ENCODE results near the gene ZNF500. TPM values are rescaled to one million over a fixed set of nuclear protein-coding genes. Genes with fewer than 3 reads are reported as not detected.

The ZNF500 gene
- polyA plus RNA-seq, 2 of the 4 experiments (the other 2 are of a cell fraction) = 4.6 to 6.7 TPM

DNA sequence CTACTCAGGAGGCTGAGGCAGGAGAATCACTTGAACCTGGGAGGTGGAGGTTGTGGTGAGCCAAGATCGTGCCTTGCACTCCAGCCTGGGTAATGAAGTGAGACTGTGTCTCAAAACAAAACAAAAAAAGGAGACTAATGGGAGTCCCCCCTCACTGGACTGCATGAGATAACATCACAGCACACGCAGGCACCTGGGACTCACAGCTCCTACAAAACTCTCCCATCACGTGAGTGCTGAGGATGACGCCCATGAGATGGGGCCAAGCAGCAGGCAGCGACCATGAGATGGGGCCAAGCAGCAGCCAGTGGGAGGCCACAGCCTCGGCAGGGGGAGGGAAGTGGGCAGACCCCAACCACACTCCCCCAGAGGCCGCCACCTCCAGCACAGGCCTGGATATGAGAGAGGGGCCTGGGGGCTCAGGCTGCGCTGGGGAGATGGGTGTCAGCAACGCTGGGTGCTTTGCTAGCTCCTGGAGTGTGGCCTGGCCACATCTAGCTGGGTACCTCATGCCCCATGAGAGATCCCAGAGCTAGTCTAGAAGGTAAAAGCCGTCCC lies 17.2 kb downstream of the ZNF500 start:
- TF ChIP-seq CHD2 (IDR thresholded peaks at IDR 0.05; ENCODE audit: low read length, partially characterized antibody) (no peak), RARB (CRISPR knock-in tag; IDR thresholded peaks at IDR 0.05) (no peak), RFX5 (IDR thresholded peaks at IDR 0.05) (no peak), HOXB13 (CRISPR knock-in tag; IDR thresholded peaks at IDR 0.05; ENCODE audit: low read depth) (no peak), EHF (CRISPR knock-in tag; IDR thresholded peaks at IDR 0.05) (no peak)
- POLR2A ChIA-PET = interaction anchor here (1.5 kb wide), 1 partner anchor 16 kb away, joined by 3 read pairs; the partner anchor contains the start of genes ANKS3 and DNAAF8

DNA sequence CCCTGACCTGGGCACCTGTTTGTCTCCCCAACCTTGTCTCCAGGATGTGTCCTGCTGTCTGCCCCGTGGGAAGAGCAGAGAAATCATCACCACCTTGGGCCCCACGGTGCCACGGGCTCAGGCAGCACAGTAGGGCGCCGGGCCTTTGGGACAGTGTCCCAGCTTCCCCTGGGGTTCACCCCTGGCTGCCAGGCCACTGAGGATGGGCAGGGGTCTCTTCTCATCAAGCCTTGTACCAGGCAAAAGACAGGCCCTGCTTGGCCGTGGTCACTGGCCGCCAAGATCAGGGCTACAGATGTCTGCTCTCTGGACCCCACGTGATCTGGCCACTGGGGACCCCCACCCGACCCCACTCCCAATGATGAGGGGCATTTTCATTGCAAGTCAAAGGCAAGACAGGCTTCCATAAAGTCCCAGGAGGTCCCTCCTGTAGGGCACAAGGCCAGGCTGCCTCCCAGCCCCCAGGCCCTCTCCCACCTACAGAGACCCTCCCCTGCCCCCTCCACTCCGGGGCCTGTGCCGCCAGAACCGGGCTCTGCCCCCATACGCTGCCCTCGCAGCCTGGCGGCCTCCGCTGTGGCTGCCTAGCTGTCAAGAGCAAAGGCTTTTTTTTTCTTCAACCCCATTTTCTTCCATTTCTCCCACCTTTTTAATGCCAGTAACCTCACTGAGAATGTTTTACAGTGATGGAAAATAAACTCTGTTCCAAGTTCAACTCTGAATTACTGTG lies 18.1 kb downstream of the ZNF500 start:
- no peaks in the 10 kb centered on the region for H3K4me1 ChIP-seq
- DNase-seq (ENCODE audit: low read depth in 1 of 2, low spot score in 1 of 2) = no peak
- no peak for ATAC-seq
- H3K4me3 ChIP-seq = no peak overlapping the region
- no peaks in the 10 kb centered on the region for H3K9me3 ChIP-seq
- ChIA-PET CTCF (interaction anchor here (0.5 to 1.3 kb wide), 2 partner anchors 7 to 186 kb away, joined by 3 to 5 read pairs; no protein-coding TSS in a partner anchor), POLR2A (interaction anchor here (1.5 kb wide), 1 partner anchor 15 kb away, joined by 3 read pairs; the partner anchor contains the start of genes ANKS3 and DNAAF8)
- FAIRE-seq = no peak
- no peak overlapping the region for H3K4me2 ChIP-seq
- 85% methylated on average over 16 of the region's 16 CpGs for WGBS (ENCODE audit: missing lambda C conversion rate)
- TF ChIP-seq NFE2L2 (conservative IDR thresholded peaks at IDR 0.05; ENCODE audit: low read length) (no peak), FOSL2 (IDR thresholded peaks at IDR 0.05) (no peak), FOSL2 (CRISPR knock-in tag; IDR thresholded peaks at IDR 0.05) (no peak), HEYL (CRISPR knock-in tag; IDR thresholded peaks at IDR 0.05) (no peak), ZFP36 (IDR thresholded peaks at IDR 0.05; ENCODE audit: borderline replicate concordance, partially characterized antibody) (no peak), CHD4 (IDR thresholded peaks at IDR 0.05; ENCODE audit: borderline replicate concordance) (no peak), ZC3H11A (IDR thresholded peaks at IDR 0.05) (no peak), CEBPB (IDR thresholded peaks at IDR 0.05) (no peak), MAFK (IDR thresholded peaks at IDR 0.05; ENCODE audit: partially characterized antibody) (no peak), RAD21 (conservative IDR thresholded peaks at IDR 0.05 in 1 of 2, IDR thresholded peaks at IDR 0.05 in 1 of 2) (no peak), FOXS1 (CRISPR knock-in tag; IDR thresholded peaks at IDR 0.05) (no peak), RNF2 (IDR thresholded peaks at IDR 0.05; ENCODE audit: borderline replicate concordance, low read depth) (no peak), CHD2 (IDR thresholded peaks at IDR 0.05; ENCODE audit: low read length, partially characterized antibody) (no peak), HOXB5 (CRISPR knock-in tag; IDR thresholded peaks at IDR 0.05) (no peak), CBX8 (IDR thresholded peaks at IDR 0.05) (no peak), ZNF302 (CRISPR knock-in tag; IDR thresholded peaks at IDR 0.05) (no peak)
- TF ChIP-seq, protein P1, sequence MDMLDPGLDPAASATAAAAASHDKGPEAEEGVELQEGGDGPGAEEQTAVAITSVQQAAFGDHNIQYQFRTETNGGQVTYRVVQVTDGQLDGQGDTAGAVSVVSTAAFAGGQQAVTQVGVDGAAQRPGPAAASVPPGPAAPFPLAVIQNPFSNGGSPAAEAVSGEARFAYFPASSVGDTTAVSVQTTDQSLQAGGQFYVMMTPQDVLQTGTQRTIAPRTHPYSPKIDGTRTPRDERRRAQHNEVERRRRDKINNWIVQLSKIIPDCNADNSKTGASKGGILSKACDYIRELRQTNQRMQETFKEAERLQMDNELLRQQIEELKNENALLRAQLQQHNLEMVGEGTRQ (IDR thresholded peaks at IDR 0.05) = no peak
- TF ChIP-seq, protein P2, sequence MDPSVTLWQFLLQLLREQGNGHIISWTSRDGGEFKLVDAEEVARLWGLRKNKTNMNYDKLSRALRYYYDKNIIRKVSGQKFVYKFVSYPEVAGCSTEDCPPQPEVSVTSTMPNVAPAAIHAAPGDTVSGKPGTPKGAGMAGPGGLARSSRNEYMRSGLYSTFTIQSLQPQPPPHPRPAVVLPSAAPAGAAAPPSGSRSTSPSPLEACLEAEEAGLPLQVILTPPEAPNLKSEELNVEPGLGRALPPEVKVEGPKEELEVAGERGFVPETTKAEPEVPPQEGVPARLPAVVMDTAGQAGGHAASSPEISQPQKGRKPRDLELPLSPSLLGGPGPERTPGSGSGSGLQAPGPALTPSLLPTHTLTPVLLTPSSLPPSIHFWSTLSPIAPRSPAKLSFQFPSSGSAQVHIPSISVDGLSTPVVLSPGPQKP (IDR thresholded peaks at IDR 0.05; ENCODE audit: low read depth, low read length) = no peak
- TF ChIP-seq, protein P3, sequence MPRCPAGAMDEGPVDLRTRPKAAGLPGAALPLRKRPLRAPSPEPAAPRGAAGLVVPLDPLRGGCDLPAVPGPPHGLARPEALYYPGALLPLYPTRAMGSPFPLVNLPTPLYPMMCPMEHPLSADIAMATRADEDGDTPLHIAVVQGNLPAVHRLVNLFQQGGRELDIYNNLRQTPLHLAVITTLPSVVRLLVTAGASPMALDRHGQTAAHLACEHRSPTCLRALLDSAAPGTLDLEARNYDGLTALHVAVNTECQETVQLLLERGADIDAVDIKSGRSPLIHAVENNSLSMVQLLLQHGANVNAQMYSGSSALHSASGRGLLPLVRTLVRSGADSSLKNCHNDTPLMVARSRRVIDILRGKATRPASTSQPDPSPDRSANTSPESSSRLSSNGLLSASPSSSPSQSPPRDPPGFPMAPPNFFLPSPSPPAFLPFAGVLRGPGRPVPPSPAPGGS (IDR thresholded peaks at IDR 0.05) = no peak
- no peak overlapping the region for H3K27ac ChIP-seq

More for the DNA sequence above, 17.2 kb downstream of the ZNF500 start:
- Histone ChIP-seq H3K9me3 (no peaks in the 10 kb centered on the region), H3K4me3 (no peak overlapping the region), H3K27ac (no peak overlapping the region), H3K4me1 (no peaks in the 10 kb centered on the region), H3K4me2 (no peak overlapping the region)
- CTCF ChIA-PET = interaction anchor here (0.5 to 0.9 kb wide), 3 partner anchors 187 to 348 kb away, joined by 3 to 5 read pairs (median 3); no protein-coding TSS in a partner anchor
- FAIRE-seq = no peak
- DNase-seq (ENCODE audit: low read depth in 1 of 2, low spot score in 1 of 2) = no peak
- WGBS (ENCODE audit: missing lambda C conversion rate) = 93% methylated on average over 7 of the region's 10 CpGs
- no peak for ATAC-seq

All from A549 (cell line).